ENCODE measurements around the gene NUDT16L1. TPM values are rescaled to one million over a fixed set of nuclear protein-coding genes. Genes with fewer than 3 reads are reported as not detected.

Gene NUDT16L1
- polyA plus RNA-seq, 6 donors from 2014 or later = 57.7 to 121 (median 76.4) TPM

- H3K27me3 Mint-ChIP-seq = no peaks in the 10 kb centered on the region
- no peak overlapping the region for H3K4me3 Mint-ChIP-seq
- no peaks in the 10 kb centered on the region for H3K36me3 Mint-ChIP-seq
- H3K27ac Mint-ChIP-seq = no peak overlapping the region
- DNase-seq (no peak), ATAC-seq (ENCODE audit: low read depth in 2 of 2) (no peak)
- no peaks in the 10 kb centered on the region for H3K9me3 Mint-ChIP-seq
- peaks cover 3 to 8% (median 7%) of the 10 kb centered on the region in 3 donors for H3K4me1 Mint-ChIP-seq
Observed at GRCh38 chr16:4656695-4657686, 36.4 kb upstream of the NUDT16L1 start.

- H3K9me3 Mint-ChIP-seq = no peaks in the 10 kb centered on the region
- H3K36me3 Mint-ChIP-seq = no peaks in the 10 kb centered on the region
- ATAC-seq (ENCODE audit: low read depth in 2 of 2) (no peak), DNase-seq (no peak)
- no peaks in the 10 kb centered on the region for H3K27me3 Mint-ChIP-seq
- H3K4me3 Mint-ChIP-seq = no peak overlapping the region
- H3K4me1 Mint-ChIP-seq = peaks cover 15 to 24% (median 20%) of the 10 kb centered on the region in 3 donors
- no peak overlapping the region for H3K27ac Mint-ChIP-seq
Observed at GRCh38 chr16:4659363-4660353, 33.7 kb upstream of the NUDT16L1 start.

- Mint-ChIP-seq H3K4me1 (peaks cover 18 to 32% (median 24%) of the 10 kb centered on the region in 3 donors), H3K27ac (peak overlapping the region in 1 of 6 donors; percentile 56), H3K4me3 (no peak overlapping the region), H3K36me3 (no peaks in the 10 kb centered on the region), H3K9me3 (no peaks in the 10 kb centered on the region), H3K27me3 (no peaks in the 10 kb centered on the region)
- ATAC-seq (ENCODE audit: low read depth in 2 of 2) (peak in 1 of 2 donors; percentile 25), DNase-seq (no peak)
Observed at GRCh38 chr16:4660454-4661007, 32.8 kb upstream of the NUDT16L1 start.

GRCh38 chr16:4661661-4662060 lies 31.7 kb upstream of the NUDT16L1 start:
- H3K9me3 Mint-ChIP-seq = no peaks in the 10 kb centered on the region
- no peak for ATAC-seq (ENCODE audit: low read depth in 2 of 2)
- H3K27ac Mint-ChIP-seq = peak overlapping the region in 1 of 6 donors; percentile 62
- no peaks in the 10 kb centered on the region for H3K27me3 Mint-ChIP-seq
- no peak overlapping the region for H3K4me3 Mint-ChIP-seq
- peaks cover 18 to 35% (median 24%) of the 10 kb centered on the region in 3 donors for H3K4me1 Mint-ChIP-seq
- no peak for DNase-seq
- no peaks in the 10 kb centered on the region for H3K36me3 Mint-ChIP-seq

- H3K4me3 Mint-ChIP-seq = peak overlapping the region in 4 of 8 donors; percentile 27 to 51 (median 44)
- no peaks in the 10 kb centered on the region for H3K36me3 Mint-ChIP-seq
- H3K27ac Mint-ChIP-seq = peak overlapping the region in 4 of 6 donors; percentile 25 to 90 (median 74)
- H3K27me3 Mint-ChIP-seq = no peaks in the 10 kb centered on the region
- ATAC-seq (ENCODE audit: low read depth in 2 of 2) = no peak
- peaks cover 18 to 35% (median 24%) of the 10 kb centered on the region in 3 donors for H3K4me1 Mint-ChIP-seq
- no peak for DNase-seq
- H3K9me3 Mint-ChIP-seq = no peaks in the 10 kb centered on the region
Observed at GRCh38 chr16:4663465-4663776, 29.9 kb upstream of the NUDT16L1 start.

GRCh38 chr16:4663777-4664465 lies 29.4 kb upstream of the NUDT16L1 start:
- no peaks in the 10 kb centered on the region for H3K9me3 Mint-ChIP-seq
- H3K36me3 Mint-ChIP-seq = no peaks in the 10 kb centered on the region
- H3K4me3 Mint-ChIP-seq = peak overlapping the region in 6 of 8 donors; percentile 27 to 71 (median 44)
- H3K4me1 Mint-ChIP-seq = peaks cover 18 to 31% (median 24%) of the 10 kb centered on the region in 3 donors
- peak in 1 of 2 donors; percentile 26 for ATAC-seq (ENCODE audit: low read depth in 2 of 2)
- no peak for DNase-seq
- peak overlapping the region; percentile 25 to 93 (median 82) for H3K27ac Mint-ChIP-seq
- H3K27me3 Mint-ChIP-seq = no peaks in the 10 kb centered on the region

- peaks cover 15 to 28% (median 24%) of the 10 kb centered on the region in 3 donors for H3K4me1 Mint-ChIP-seq
Observed at GRCh38 chr16:4664538-4665418, 28.6 kb upstream of the NUDT16L1 start.

GRCh38 chr16:4666537-4667202 lies 26.7 kb upstream of the NUDT16L1 start:
- Mint-ChIP-seq H3K36me3 (peaks cover 0 to 4% of the 10 kb centered on the region in 2 donors), H3K9me3 (no peaks in the 10 kb centered on the region), H3K27ac (peak overlapping the region in 1 of 6 donors; percentile 10), H3K4me3 (no peak overlapping the region), H3K4me1 (peaks cover 15 to 28% (median 22%) of the 10 kb centered on the region in 3 donors), H3K27me3 (no peaks in the 10 kb centered on the region)
- ATAC-seq (ENCODE audit: low read depth in 2 of 2) = no peak
- DNase-seq = no peak

More at GRCh38 chr16:4664538-4665418, 28.6 kb upstream of the NUDT16L1 start:
- Mint-ChIP-seq H3K27me3 (no peaks in the 10 kb centered on the region), H3K4me3 (peak overlapping the region in 6 of 8 donors; percentile 40 to 72 (median 56)), H3K36me3 (peaks cover 0 to 4% of the 10 kb centered on the region in 2 donors), H3K9me3 (no peaks in the 10 kb centered on the region), H3K27ac (peak overlapping the region in 4 of 6 donors; percentile 56 to 69 (median 64))
- ATAC-seq (ENCODE audit: low read depth in 2 of 2) (peak; percentile 71 to 84), DNase-seq (peak; percentile 45)

GRCh38 chr16:4667203-4667963 lies 26.0 kb upstream of the NUDT16L1 start:
- peaks cover 0 to 4% of the 10 kb centered on the region in 2 donors for H3K36me3 Mint-ChIP-seq
- H3K4me3 Mint-ChIP-seq = no peak overlapping the region
- peaks cover 15 to 28% (median 19%) of the 10 kb centered on the region in 3 donors for H3K4me1 Mint-ChIP-seq
- no peak for ATAC-seq (ENCODE audit: low read depth in 2 of 2)
- H3K9me3 Mint-ChIP-seq = no peaks in the 10 kb centered on the region
- H3K27ac Mint-ChIP-seq = no peak overlapping the region
- H3K27me3 Mint-ChIP-seq = no peaks in the 10 kb centered on the region
- no peak for DNase-seq

GRCh38 chr16:4668313-4668960 lies 24.9 kb upstream of the NUDT16L1 start:
- no peak overlapping the region for H3K4me3 Mint-ChIP-seq
- DNase-seq (no peak), ATAC-seq (ENCODE audit: low read depth in 2 of 2) (no peak)
- peaks cover 13 to 23% (median 16%) of the 10 kb centered on the region in 3 donors for H3K4me1 Mint-ChIP-seq
- no peaks in the 10 kb centered on the region for H3K27me3 Mint-ChIP-seq
- peaks cover 0 to 4% of the 10 kb centered on the region in 2 donors for H3K36me3 Mint-ChIP-seq
- no peak overlapping the region for H3K27ac Mint-ChIP-seq
- H3K9me3 Mint-ChIP-seq = no peaks in the 10 kb centered on the region

Measured in naive B cell (primary cell).